Hematopoietic multipotent progenitor cell treated with erythropoietin and hydrocortisone succinate and interleukin-3 and kit ligand, for 4 days (in vitro differentiated cells): Measurements from ENCODE around the gene FTO.
"Not testable (repeated sequence)": the region's sequence is repeated elsewhere in the genome, so short reads cannot be mapped to it uniquely, and the experiment has no call there.

ENCODE experiments used
- DNase-seq: peaks from one replicate; pipeline ENCODE4 v3.0.0-alpha.2; 2015

Gene FTO

DNA sequence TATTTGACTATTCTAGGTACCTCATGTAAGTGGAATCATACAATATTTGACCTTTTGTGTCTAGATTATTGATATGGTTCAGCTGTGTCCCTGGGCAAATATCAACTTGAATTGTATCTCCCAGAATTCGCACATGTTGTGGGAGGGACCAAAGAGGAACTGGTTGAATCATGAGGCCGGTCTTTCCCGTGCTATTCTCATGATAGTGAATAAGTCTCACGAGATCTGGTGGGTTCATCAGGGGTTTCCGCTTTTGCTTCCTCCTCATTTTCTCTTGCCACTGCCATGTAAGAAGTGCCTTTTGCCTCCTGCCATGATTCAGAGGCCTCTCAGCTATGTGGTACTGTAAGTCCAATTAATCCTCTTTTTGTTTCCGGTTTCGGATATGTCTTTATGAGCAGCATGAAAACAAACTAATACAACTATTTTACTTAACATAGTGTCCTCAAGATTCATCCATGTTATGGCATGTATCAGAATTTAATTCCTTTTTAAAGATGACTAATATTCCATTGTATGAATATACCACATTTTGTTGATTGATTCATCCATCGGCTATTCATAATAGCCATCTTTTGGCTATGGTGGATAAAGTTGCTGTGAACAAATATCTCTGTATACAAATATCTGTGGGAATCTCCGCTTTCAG, 129.1 kb downstream of the FTO start:
- no peak for DNase-seq

- no peak for DNase-seq
Observed at GRCh38 chr16:53836142-53836541, 132.2 kb downstream of the FTO start.

- DNase-seq = no peak
Observed at GRCh38 chr16:53836680-53837079, 132.7 kb downstream of the FTO start.

- DNase-seq = no peak
Observed at GRCh38 chr16:53837426-53837825, 133.5 kb downstream of the FTO start.

GRCh38 chr16:53839150-53839549, 135.2 kb downstream of the FTO start:
- no peak for DNase-seq

GRCh38 chr16:53840456-53840855, 136.5 kb downstream of the FTO start:
- DNase-seq = peak; percentile 65

GRCh38 chr16:53841884-53842283, 137.9 kb downstream of the FTO start:
- DNase-seq = no peak

DNA sequence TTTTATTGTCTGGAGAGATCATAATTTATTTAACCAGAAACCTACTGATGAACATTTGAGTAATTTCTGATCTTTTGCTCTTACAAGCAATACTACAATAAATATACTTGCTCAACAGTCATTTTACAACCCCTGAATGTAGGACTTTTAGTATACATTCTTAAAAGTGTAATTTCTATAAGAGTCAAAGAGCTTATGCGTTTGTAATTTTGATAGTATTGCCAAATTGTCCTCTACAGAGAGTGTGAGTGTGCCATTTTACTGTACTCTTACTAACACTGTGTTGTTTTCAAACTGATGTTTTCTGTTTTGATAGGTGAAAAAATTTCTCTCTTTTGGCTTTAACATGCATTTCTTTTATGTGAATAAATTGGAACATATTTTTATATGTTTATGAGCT, 139.1 kb downstream of the FTO start:
- no peak for DNase-seq

GRCh38 chr16:53844804-53845203, 140.8 kb downstream of the FTO start:
- DNase-seq = no peak

GRCh38 chr16:53846549-53846948, 142.6 kb downstream of the FTO start:
- not testable (repeated sequence) for DNase-seq

DNA sequence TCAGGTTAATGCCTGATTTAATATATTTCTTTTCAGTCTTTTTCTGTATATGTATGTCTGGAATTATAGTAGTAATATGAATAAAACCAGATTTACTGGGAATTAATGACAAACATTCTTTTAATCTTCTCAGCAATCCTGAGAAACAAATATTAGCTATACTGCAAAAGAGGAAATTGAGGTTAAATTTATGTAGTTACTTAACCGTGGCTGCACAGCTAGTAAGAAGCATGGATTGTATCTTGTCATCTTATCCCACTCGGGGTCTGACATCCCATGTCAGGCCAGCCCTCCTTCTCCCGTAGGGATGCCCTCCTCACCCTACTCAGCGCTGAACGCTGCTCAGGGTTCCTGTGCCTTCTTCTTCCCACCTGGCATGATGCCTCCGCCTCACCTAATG, 143.0 kb downstream of the FTO start:
- peak; percentile 21 for DNase-seq

GRCh38 chr16:53848277-53848942, 144.5 kb downstream of the FTO start:
- no peak for DNase-seq

DNA sequence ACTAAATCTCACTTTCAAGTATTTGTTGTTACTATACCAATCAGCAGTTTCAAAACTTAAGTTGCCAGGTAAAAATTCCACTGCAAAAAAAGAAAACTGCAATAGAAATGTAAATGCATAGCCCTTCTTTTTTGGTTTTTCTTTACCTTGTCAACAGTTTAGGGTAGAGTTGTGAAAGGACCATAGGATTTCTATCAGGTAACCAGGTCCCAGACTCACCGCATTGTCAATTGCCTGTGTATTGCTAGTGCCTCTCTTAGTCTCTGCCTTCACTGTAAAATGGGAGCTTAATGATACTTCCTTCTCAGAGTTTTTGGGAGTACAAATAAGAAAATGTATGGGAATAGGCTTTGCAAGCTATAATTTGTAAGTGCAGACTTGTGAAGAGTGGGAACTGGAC, 145.0 kb downstream of the FTO start:
- DNase-seq = no peak

- no peak for DNase-seq
Observed at GRCh38 chr16:53849585-53849984, 145.6 kb downstream of the FTO start.

DNA sequence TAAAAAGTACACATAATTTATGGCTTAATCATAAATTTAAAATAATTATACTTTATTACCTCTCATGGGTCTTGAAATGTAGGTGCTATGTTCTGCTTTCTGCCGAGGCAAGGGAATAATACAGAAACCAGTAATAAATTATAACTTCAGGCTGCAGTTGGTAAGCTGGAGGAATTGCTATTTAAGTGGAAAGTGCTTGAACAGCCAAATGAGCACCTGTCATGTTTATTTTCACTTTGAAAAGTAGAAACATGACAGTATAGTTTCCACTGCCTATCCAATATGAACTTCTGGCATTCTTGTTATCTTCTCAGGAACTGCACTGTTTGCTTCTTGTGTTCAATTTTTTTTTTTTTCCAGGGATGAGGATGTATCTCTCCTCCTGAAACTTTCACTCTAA, 146.0 kb downstream of the FTO start:
- DNase-seq = no peak

DNA sequence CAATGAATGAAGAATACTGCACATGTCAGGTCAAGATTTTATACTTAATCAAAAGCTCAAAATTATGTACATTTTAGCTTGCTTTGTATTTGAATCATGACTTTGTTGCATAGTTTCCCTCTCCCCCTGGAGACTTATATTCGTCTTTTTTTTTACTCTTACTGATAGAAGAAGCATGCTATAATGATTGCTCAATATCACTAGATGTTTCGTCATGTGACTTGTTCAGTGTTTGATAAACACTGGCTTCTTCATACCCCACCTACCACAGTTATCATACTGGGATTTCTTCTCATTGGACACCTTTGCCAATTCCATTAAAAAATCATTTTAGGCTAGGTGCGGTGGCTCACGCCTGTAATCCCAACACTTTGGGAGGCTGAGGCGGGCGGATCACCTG, 148.7 kb downstream of the FTO start:
- DNase-seq = peak; percentile 20

DNA sequence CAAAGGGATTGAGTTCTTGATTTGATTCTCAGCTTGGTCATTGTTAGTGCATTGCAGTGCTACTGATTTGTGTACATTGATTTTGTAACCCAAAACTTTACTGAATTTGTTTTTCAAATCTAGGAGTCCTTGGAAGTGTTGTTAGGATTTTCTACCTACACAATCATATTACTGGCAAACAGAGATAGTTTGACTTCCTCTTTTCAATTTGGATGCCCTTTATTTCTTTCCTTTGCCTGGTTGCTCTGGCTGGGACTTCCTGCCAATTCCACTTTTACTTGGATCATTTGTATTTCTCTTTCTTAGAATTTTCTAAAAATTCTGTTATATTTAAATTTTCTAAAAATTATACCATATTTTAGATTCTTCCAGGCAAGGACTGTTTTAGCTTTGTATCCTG, 151.1 kb downstream of the FTO start:
- no peak for DNase-seq

DNA sequence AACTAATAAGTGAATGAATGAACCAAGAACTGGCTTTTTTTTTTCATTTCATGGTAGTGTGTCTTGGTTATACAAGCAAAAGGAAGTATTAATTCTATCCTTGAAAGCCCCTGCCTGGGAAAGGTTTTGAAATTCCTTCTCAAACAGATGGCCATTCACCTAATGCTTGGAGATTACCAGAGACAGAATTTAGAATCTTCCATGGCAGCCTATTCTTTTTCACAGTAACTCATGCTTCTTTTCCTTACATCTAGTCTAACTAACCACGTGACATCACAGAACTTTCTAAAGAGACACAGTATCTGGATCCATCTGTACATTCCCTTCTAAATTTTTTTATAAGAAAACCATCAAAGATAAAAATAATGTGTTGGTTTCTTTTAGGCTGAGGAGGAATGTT, 151.6 kb downstream of the FTO start:
- DNase-seq = no peak

DNA sequence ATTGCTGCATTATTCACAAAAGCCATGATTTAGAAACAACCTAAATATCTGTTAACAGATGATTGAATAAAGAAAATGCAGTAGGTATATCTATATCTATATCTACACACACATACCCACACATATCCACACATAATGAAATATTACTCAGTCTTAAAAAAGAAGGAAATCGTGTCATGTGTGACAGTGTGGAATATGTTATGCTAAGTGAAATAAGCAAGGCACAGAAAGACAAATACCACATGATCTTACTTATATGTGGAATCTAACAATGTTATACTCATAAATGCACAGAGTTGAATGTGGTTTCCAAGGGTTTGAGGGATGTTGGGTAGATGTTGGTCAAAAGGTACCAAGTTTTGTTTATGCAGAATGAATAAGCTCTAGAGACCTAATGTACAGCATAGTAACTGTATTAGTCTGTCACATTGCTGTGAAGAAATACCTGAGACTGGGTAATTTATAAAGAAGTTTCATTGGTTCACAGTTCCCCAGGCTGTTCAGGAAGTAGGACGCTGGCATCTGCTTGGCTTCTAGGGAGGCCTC, 156.1 kb downstream of the FTO start:
- DNase-seq = no peak

GRCh38 chr16:53863861-53864260, 159.9 kb downstream of the FTO start:
- no peak for DNase-seq

DNA sequence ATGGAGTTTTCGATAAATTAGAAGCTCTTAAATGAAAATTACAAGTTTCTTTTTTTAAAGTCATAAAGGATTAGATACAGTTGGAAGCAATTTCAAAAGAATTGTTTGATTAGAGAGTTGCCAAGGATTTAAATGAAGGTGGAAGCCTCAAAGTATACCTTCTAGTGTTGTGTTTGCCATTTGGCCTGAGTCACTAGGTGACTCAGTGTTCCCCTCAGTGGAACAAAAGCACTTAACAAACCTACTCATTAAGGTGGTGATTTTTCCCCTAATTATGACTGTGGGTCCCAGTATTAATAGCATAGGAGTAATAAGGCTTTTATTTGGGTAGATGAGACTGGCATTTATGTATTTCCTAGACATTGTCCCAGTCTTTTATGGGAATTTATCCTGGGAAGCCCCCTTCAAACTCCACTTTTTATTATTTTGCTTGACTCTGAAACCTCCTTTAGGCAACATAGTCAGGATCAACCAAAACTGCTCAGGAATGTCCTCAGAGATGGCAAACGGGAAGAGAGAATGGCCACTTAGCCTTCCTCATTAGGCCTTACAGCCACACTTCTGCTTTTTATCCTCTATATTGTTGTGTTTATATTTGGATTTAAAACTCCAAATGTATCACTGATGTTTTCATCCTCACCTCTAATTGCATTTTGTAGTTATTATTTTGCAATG, 161.0 kb downstream of the FTO start:
- DNase-seq = no peak

DNA sequence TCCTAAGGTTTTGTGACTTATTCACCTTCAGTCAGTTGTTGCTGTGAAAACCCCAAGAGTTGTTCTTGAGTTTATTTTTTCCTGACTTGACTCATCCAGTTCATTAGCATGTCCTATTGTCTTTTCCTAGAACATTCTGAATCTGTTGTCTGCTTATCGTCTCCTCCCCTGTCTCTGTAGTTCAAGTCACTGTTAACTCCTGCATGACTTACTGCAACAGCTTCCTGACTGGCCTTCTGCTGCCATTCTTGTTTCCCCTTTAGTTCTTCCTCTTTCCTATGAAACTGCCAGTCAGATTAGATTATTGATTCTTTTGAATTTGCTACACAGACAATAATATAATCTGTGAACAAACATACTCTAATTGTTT, 161.5 kb downstream of the FTO start:
- peak; percentile 71 for DNase-seq

DNA sequence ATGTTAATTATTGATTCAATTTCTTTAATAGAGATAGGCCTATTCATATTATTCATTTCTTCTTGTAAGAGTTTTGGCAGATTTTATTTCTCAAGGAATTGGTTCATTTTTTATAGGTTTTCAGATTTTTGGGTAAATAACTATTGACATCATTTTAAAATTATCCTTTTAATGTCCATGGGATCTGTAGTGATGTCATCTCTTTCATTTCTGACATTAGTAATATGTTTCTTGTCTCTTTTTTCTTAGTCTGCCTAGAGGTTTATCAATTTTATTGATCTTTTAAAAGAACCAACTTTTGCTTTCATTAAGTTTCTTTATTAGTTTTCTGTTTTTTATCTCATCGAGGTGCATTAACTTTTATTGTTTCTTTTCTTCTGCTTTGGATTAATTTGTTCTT, 162.6 kb downstream of the FTO start:
- no peak for DNase-seq

- no peak for DNase-seq
Observed at GRCh38 chr16:53870831-53871230, 166.9 kb downstream of the FTO start.
